ENCODE measurements around the gene IQCM. TPM values are rescaled to one million over a fixed set of nuclear protein-coding genes. Genes with fewer than 3 reads are reported as not detected.

IQCM gene
- total RNA-seq, 2 experiments from 2014 or later: not detected

DNA sequence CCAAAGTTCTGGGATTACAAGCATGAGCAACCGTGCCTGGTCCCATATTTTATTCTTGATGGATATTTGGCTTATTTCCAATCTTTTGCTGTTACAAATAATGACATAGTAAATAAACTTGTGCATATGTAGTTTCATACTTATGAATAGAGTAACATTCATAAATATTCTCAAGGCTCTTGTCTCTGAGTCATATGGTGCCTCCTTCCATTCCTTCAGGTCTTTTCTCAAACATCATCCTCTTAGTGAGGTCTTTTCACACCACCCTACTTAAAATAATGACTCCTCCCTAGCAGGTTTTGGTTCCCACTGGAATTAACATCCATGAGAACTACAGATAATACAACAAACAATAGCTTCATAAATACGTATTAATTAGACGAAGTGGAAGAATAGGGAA is 416.6 kb downstream of the IQCM start:
- no peak overlapping the region for H3K4me3 ChIP-seq (ENCODE audit: low read depth, low read length, poor library complexity, severe bottlenecking)
- BruUV-seq (replicated peaks): no TSS peak
- no peak for DNase-seq (ENCODE audit: low spot score)
- no peaks in the 10 kb centered on the region for H3K36me3 ChIP-seq (ENCODE audit: insufficient read depth, low read length)
- no peaks in the 10 kb centered on the region for H3K79me2 ChIP-seq (ENCODE audit: insufficient read depth, low read depth, low read length)
- ChIA-PET CTCF (ENCODE audit: unreplicated experiment) (no interaction called here), POLR2A (no interaction called here)
- H3K9me3 ChIP-seq (ENCODE audit: low read length): no peaks in the 10 kb centered on the region
- no peak overlapping the region for H3K4me2 ChIP-seq (ENCODE audit: low read length)
- no peak overlapping the region for H2AFZ ChIP-seq (ENCODE audit: low read length)
- intact Hi-C loops (cut with micrococcal nuclease; ENCODE audit: unreplicated experiment): no loop called here
- no peaks in the 10 kb centered on the region for H3K4me1 ChIP-seq (ENCODE audit: insufficient read depth, low read length, poor library complexity, severe bottlenecking)
- no peaks in the 10 kb centered on the region for H3K9me2 ChIP-seq (ENCODE audit: insufficient read depth, low read length)
- no peak overlapping the region for H3K27ac ChIP-seq (ENCODE audit: low read depth, low read length, poor library complexity, severe bottlenecking)
- TF ChIP-seq, protein P1, sequence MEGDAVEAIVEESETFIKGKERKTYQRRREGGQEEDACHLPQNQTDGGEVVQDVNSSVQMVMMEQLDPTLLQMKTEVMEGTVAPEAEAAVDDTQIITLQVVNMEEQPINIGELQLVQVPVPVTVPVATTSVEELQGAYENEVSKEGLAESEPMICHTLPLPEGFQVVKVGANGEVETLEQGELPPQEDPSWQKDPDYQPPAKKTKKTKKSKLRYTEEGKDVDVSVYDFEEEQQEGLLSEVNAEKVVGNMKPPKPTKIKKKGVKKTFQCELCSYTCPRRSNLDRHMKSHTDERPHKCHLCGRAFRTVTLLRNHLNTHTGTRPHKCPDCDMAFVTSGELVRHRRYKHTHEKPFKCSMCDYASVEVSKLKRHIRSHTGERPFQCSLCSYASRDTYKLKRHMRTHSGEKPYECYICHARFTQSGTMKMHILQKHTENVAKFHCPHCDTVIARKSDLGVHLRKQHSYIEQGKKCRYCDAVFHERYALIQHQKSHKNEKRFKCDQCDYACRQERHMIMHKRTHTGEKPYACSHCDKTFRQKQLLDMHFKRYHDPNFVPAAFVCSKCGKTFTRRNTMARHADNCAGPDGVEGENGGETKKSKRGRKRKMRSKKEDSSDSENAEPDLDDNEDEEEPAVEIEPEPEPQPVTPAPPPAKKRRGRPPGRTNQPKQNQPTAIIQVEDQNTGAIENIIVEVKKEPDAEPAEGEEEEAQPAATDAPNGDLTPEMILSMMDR (conservative IDR thresholded peaks at IDR 0.05; ENCODE audit: low read length): no peak
- no peak for TF ChIP-seq EZH2phosphoT487 (IDR thresholded peaks at IDR 0.05; ENCODE audit: borderline replicate concordance, low read depth, low read length)
- no peaks in the 10 kb centered on the region for H4K20me1 ChIP-seq (ENCODE audit: insufficient read depth, low read length)

DNA sequence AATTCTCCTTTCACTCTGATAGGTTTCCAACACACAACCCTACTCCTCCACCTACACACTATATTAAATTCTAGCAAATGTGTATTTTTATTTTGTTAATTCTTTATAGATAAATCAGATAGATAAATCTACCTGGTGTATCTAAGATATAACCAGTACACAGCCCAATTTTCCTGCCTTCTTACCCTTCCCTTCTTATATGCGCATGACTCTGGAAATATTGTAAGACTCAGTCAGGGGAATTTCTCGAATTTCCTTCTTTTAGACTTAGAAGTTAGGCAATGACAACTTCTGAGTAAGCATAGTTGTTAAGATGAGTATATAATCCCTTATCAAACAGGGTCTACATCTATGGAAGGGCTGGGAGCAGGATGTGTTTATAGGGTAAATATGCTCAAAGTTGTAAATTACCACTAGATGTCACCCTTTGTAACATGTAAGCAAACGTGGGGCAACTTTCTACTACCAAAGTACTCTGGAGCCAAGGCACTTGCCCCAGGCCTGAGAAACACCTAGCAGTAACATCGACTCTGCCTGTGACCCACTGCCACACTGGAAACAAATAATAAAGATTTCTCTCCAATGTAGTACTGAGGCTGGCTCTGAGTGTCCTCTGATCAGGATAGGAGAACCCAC is 444.7 kb downstream of the IQCM start:
- no peaks in the 10 kb centered on the region for H3K36me3 ChIP-seq (ENCODE audit: insufficient read depth, low read length)
- intact Hi-C loops (cut with micrococcal nuclease; ENCODE audit: unreplicated experiment): loop anchor here (2.0 kb wide), 1 partner anchor 528 kb away; no protein-coding TSS in a partner anchor
- H3K4me3 ChIP-seq (ENCODE audit: low read depth, low read length, poor library complexity, severe bottlenecking): no peak overlapping the region
- no peak for TF ChIP-seq EZH2phosphoT487 (IDR thresholded peaks at IDR 0.05; ENCODE audit: borderline replicate concordance, low read depth, low read length)
- TF ChIP-seq, protein P1 (conservative IDR thresholded peaks at IDR 0.05; ENCODE audit: low read length): peak; percentile 74
- no peak overlapping the region for H2AFZ ChIP-seq (ENCODE audit: low read length)
- H4K20me1 ChIP-seq (ENCODE audit: insufficient read depth, low read length): no peaks in the 10 kb centered on the region
- no peak overlapping the region for H3K27ac ChIP-seq (ENCODE audit: low read depth, low read length, poor library complexity, severe bottlenecking)
- H3K79me2 ChIP-seq (ENCODE audit: insufficient read depth, low read depth, low read length): no peaks in the 10 kb centered on the region
- no peak overlapping the region for H3K4me2 ChIP-seq (ENCODE audit: low read length)
- H3K9me2 ChIP-seq (ENCODE audit: insufficient read depth, low read length): no peaks in the 10 kb centered on the region
- ChIA-PET POLR2A (no interaction called here), CTCF (ENCODE audit: unreplicated experiment) (no interaction called here)
- peak; percentile 45 for DNase-seq (ENCODE audit: low spot score)
- no peaks in the 10 kb centered on the region for H3K9me3 ChIP-seq (ENCODE audit: low read length)
- BruUV-seq (replicated peaks): no TSS peak
- H3K4me1 ChIP-seq (ENCODE audit: insufficient read depth, low read length, poor library complexity, severe bottlenecking): no peaks in the 10 kb centered on the region

DNA sequence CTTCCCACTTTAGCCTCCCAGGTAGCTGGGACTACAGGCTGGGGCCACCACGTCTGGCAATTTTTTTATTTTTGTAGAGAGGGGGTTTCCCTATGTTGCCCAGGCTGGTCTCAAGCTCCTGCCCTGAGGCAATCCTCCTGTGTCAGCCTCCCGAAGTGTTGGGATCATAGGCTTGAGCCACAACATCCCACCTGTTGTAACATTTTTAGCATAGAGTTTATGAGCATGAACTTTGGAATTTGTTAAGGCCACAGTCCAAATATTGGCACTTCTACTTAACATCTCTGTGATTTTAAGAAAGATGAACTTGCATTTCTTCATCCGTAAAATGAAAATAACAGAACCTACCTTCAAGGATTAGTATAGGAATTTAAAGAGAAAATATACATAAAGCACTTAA is 445.6 kb downstream of the IQCM start:
- no peak overlapping the region for H2AFZ ChIP-seq (ENCODE audit: low read length)
- H4K20me1 ChIP-seq (ENCODE audit: insufficient read depth, low read length): no peaks in the 10 kb centered on the region
- no peaks in the 10 kb centered on the region for H3K36me3 ChIP-seq (ENCODE audit: insufficient read depth, low read length)
- intact Hi-C loops (cut with micrococcal nuclease; ENCODE audit: unreplicated experiment): loop anchor here (2.0 kb wide), 1 partner anchor 529 kb away; no protein-coding TSS in a partner anchor
- no peak for DNase-seq (ENCODE audit: low spot score)
- no peaks in the 10 kb centered on the region for H3K4me1 ChIP-seq (ENCODE audit: insufficient read depth, low read length, poor library complexity, severe bottlenecking)
- H3K9me2 ChIP-seq (ENCODE audit: insufficient read depth, low read length): no peaks in the 10 kb centered on the region
- H3K9me3 ChIP-seq (ENCODE audit: low read length): no peaks in the 10 kb centered on the region
- POLR2A ChIA-PET: no interaction called here
- no peak overlapping the region for H3K4me3 ChIP-seq (ENCODE audit: low read depth, low read length, poor library complexity, severe bottlenecking)
- TF ChIP-seq, protein P1 (conservative IDR thresholded peaks at IDR 0.05; ENCODE audit: low read length): no peak
- no peak for TF ChIP-seq EZH2phosphoT487 (IDR thresholded peaks at IDR 0.05; ENCODE audit: borderline replicate concordance, low read depth, low read length)
- H3K27ac ChIP-seq (ENCODE audit: low read depth, low read length, poor library complexity, severe bottlenecking): no peak overlapping the region
- CTCF ChIA-PET (ENCODE audit: unreplicated experiment): no interaction called here
- H3K79me2 ChIP-seq (ENCODE audit: insufficient read depth, low read depth, low read length): no peaks in the 10 kb centered on the region
- H3K4me2 ChIP-seq (ENCODE audit: low read length): no peak overlapping the region
- no TSS peak for BruUV-seq (replicated peaks)
